Measurements from ENCODE around the gene CYP24A1.

DNA sequence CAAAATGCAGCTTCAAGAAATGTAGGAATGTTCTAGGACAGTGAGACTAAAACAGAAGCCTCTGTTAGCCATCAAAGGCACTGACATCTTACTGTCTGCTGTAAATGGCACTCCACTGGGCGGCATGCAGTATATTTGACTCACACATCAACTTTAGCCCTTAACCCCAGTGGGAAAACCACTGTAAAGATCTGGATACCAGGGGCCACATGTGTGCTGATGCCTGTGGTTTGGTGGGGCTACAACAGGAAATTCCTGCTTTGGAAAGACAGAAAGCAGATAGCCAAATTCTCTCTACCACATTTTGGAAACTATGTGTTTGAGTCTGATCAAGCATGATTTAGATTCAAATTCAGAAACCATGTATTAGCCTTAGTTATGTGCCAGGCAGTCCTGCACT is 38.4 kb upstream of the CYP24A1 start:
- TF ChIP-seq, protein P1, sequence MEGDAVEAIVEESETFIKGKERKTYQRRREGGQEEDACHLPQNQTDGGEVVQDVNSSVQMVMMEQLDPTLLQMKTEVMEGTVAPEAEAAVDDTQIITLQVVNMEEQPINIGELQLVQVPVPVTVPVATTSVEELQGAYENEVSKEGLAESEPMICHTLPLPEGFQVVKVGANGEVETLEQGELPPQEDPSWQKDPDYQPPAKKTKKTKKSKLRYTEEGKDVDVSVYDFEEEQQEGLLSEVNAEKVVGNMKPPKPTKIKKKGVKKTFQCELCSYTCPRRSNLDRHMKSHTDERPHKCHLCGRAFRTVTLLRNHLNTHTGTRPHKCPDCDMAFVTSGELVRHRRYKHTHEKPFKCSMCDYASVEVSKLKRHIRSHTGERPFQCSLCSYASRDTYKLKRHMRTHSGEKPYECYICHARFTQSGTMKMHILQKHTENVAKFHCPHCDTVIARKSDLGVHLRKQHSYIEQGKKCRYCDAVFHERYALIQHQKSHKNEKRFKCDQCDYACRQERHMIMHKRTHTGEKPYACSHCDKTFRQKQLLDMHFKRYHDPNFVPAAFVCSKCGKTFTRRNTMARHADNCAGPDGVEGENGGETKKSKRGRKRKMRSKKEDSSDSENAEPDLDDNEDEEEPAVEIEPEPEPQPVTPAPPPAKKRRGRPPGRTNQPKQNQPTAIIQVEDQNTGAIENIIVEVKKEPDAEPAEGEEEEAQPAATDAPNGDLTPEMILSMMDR (conservative IDR thresholded peaks at IDR 0.05; ENCODE audit: low read depth, low read length) = no peak
- TF ChIP-seq EZH2phosphoT487 (IDR thresholded peaks at IDR 0.05; ENCODE audit: borderline replicate concordance, low read length) (no peak), EZH2 (IDR thresholded peaks at IDR 0.05; ENCODE audit: low read length, unreplicated experiment) (no peak)

All from PC-3 (cell line).